ENCODE results near the gene KIR2DL4. TPM values are rescaled to one million over a fixed set of nuclear protein-coding genes. Genes with fewer than 3 reads are reported as not detected.
"Not testable (repeated sequence)": the region's sequence is repeated elsewhere in the genome, so short reads cannot be mapped to it uniquely, and the experiment has no call there.

The KIR2DL4 gene
- total and polyA plus RNA-seq, 11 donors: 0.10 to 0.64 TPM; not detected in 9

GRCh38 chr19:54850930-54851329 is 47.5 kb downstream of the KIR2DL4 start:
- H3K9me3 ChIP-seq: peaks cover 0 to 4% (median 0%) of the 10 kb centered on the region in 12 donors
- no peaks in the 10 kb centered on the region for H3K36me3 ChIP-seq
- H3K27me3 ChIP-seq: peaks cover 0 to 12% (median 0%) of the 10 kb centered on the region in 9 donors
- no peak overlapping the region for H3K27ac ChIP-seq
- no peaks in the 10 kb centered on the region for H3K4me1 ChIP-seq
- no peak for DNase-seq
- no peak overlapping the region for H3K4me3 ChIP-seq
- 42 to 72% (median 55%) methylated on average over 2 of the region's 2 CpGs for WGBS, 4 donors
- intact Hi-C loops (cut with DNase I): no loop called here
- TF ChIP-seq CTCF (IDR thresholded peaks at IDR 0.05): no peak
- TF ChIP-seq POLR2A (IDR thresholded peaks at IDR 0.05): no peak
- no peak for ATAC-seq

DNA sequence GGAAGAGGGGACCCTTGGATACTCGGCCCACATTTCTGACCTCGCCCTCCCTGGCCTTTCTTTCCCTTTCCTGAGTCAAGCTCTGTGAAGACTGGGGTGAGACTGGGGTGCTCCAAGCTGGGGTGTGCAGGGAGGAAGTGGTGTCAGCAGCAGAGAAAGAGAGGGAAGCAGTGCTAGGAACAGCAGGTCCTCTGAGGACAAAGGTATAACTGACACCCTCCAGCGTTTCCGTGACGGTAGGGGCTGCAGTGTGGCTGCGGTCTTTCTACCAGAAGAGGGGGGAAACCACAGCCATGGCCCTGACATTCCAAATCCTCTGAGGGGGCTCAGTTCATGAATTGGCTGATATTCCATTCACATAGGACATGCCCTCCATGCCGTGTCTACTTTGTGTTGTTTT is 47.9 kb downstream of the KIR2DL4 start:
- Histone ChIP-seq H3K27ac (no peak overlapping the region), H3K9me3 (peaks cover 0 to 2% (median 0%) of the 10 kb centered on the region in 12 donors), H3K27me3 (peaks cover 0 to 12% (median 0%) of the 10 kb centered on the region in 9 donors), H3K4me1 (no peaks in the 10 kb centered on the region), H3K36me3 (no peaks in the 10 kb centered on the region), H3K4me3 (no peak overlapping the region)
- intact Hi-C loops (cut with DNase I): no loop called here
- no peak for TF ChIP-seq CTCF (IDR thresholded peaks at IDR 0.05)
- no peak for TF ChIP-seq POLR2A (IDR thresholded peaks at IDR 0.05)
- ATAC-seq: no peak
- DNase-seq: no peak
- 76 to 85% (median 81%) methylated on average over 6 to 7 of the region's 7 CpGs for WGBS, 4 donors

GRCh38 chr19:54855241-54855640 is 51.8 kb downstream of the KIR2DL4 start:
- DNase-seq; H3K4me1 ChIP-seq; ATAC-seq; H3K27ac ChIP-seq; H3K4me3 ChIP-seq; H3K27me3 ChIP-seq; H3K9me3 ChIP-seq; H3K36me3 ChIP-seq; intact Hi-C loops (cut with DNase I): not testable (repeated sequence)
- 45 to 57% (median 49%) methylated on average over 1 of the region's 1 CpG for WGBS, 4 donors

DNA sequence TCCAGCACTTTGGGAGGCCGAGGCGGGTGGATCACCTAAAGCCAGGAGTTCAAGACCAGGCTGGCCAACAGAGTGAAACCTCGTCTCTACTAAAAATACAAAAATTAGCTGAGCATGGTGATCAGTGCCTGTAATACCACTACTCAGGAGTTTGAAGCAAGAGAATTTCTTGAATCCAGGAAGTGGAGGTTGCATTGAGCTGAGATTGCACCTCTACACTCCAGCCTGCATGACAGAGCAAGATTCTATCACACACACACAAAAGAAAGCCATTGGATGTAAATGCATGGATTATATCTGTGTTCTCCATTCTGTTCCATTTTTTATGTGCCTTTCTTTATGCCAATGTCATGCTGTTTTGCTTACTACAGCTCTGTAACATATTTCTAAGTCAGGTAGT is 55.1 kb downstream of the KIR2DL4 start:
- 47 to 76% (median 66%) methylated on average over 3 of the region's 3 CpGs for WGBS, 4 donors
- not testable (repeated sequence) for ATAC-seq

GRCh38 chr19:54859421-54859820 is 56.0 kb downstream of the KIR2DL4 start:
- not testable (repeated sequence) for ATAC-seq, DNase-seq

More for the DNA sequence above, 55.1 kb downstream of the KIR2DL4 start:
- H3K9me3 ChIP-seq; H3K27ac ChIP-seq; DNase-seq; intact Hi-C loops (cut with DNase I); H3K27me3 ChIP-seq; H3K4me3 ChIP-seq; H3K4me1 ChIP-seq; H3K36me3 ChIP-seq: not testable (repeated sequence)

GRCh38 chr19:54863459-54863858 is 60.0 kb downstream of the KIR2DL4 start:
- 87 to 100% (median 92%) methylated on average over 1 to 2 of the region's 3 CpGs for WGBS, 4 donors
- DNase-seq; ATAC-seq; H3K9me3 ChIP-seq; H3K36me3 ChIP-seq; H3K4me3 ChIP-seq; intact Hi-C loops (cut with DNase I); H3K4me1 ChIP-seq; H3K27ac ChIP-seq: not testable (repeated sequence)
- H3K27me3 ChIP-seq: peaks cover 0 to 15% (median 0%) of the 10 kb centered on the region in 9 donors

More at GRCh38 chr19:54859421-54859820, 56.0 kb downstream of the KIR2DL4 start:
- H3K36me3 ChIP-seq; H3K4me3 ChIP-seq; H3K4me1 ChIP-seq; intact Hi-C loops (cut with DNase I); H3K27ac ChIP-seq; H3K27me3 ChIP-seq; H3K9me3 ChIP-seq: not testable (repeated sequence)
- WGBS, 4 donors: 69 to 74% (median 71%) methylated on average over 7 of the region's 7 CpGs

Other genes with a start within 250 kb of the KIR2DL4 start
- gene LILRA2, start 229.8 kb upstream of the KIR2DL4 start, total RNA-seq: 1 to 10 TPM in 4 of 9 donors, under 1 TPM in 5; 0.31 to 8.9 (median 0.94) TPM
- under 1 TPM; 0.42 to 0.71 TPM for gene LILRA2, start 229.8 kb upstream of the KIR2DL4 start, polyA plus RNA-seq
- gene LILRA1, start 210.0 kb upstream of the KIR2DL4 start, total RNA-seq: 1 to 10 TPM in 2 of 9 donors, under 1 TPM in 7; 0.16 to 7.0 (median 0.52) TPM
- gene LILRA1, start 210.0 kb upstream of the KIR2DL4 start, polyA plus RNA-seq: under 1 TPM; 0.11 to 0.28 TPM
- gene LILRB1, start 173.1 kb upstream of the KIR2DL4 start, total RNA-seq: 10 to 100 TPM in 2 of 9 donors, 1 to 10 TPM in 4, under 1 TPM in 3; 0.16 to 35.6 (median 1.5) TPM
- gene LILRB1, start 173.1 kb upstream of the KIR2DL4 start, polyA plus RNA-seq: 1 to 10 TPM in 1 of 2 donors, under 1 TPM in 1; 0.65 to 1.0 TPM
- gene LILRB4, start 140.6 kb upstream of the KIR2DL4 start, total RNA-seq: 10 to 100 TPM in 2 of 9 donors, 1 to 10 TPM in 6, under 1 TPM in 1; 0.97 to 40.9 (median 2.6) TPM
- gene LILRB4, start 140.6 kb upstream of the KIR2DL4 start, polyA plus RNA-seq: 1 to 10 TPM in 1 of 2 donors, under 1 TPM in 1; 0.69 to 1.8 TPM
- not detected for gene KIR3DL3, start 79.2 kb upstream of the KIR2DL4 start, total RNA-seq
- gene KIR3DL3, start 79.2 kb upstream of the KIR2DL4 start, polyA plus RNA-seq: not detected
- under 1 TPM in 1 of 9 donors, not detected in 8; 0.37 TPM for gene KIR2DL3, start 65.1 kb upstream of the KIR2DL4 start, total RNA-seq
- not detected for gene KIR2DL3, start 65.1 kb upstream of the KIR2DL4 start, polyA plus RNA-seq
- gene KIR2DL1, start 33.8 kb upstream of the KIR2DL4 start, total RNA-seq: under 1 TPM in 1 of 9 donors, not detected in 8; 0.19 TPM
- gene KIR2DL1, start 33.8 kb upstream of the KIR2DL4 start, polyA plus RNA-seq: not detected
- gene KIR3DL1, start 12.9 kb downstream of the KIR2DL4 start, total RNA-seq: under 1 TPM in 3 of 9 donors, not detected in 6; 0.16 to 0.83 (median 0.19) TPM
- gene KIR3DL1, start 12.9 kb downstream of the KIR2DL4 start, polyA plus RNA-seq: not detected
- under 1 TPM in 1 of 9 donors, not detected in 8; 0.33 TPM for gene KIR2DS4, start 29.1 kb downstream of the KIR2DL4 start, total RNA-seq
- not detected for gene KIR2DS4, start 29.1 kb downstream of the KIR2DL4 start, polyA plus RNA-seq
- gene KIR3DL2, start 46.8 kb downstream of the KIR2DL4 start, total RNA-seq: 1 to 10 TPM in 1 of 9 donors, not detected in 8; 1.1 TPM
- gene KIR3DL2, start 46.8 kb downstream of the KIR2DL4 start, polyA plus RNA-seq: under 1 TPM in 1 of 2 donors, not detected in 1; 0.04 TPM
- 1 to 10 TPM in 2 of 9 donors, under 1 TPM in 5, not detected in 2; 0.26 to 3.9 (median 0.62) TPM for gene FCAR, start 70.6 kb downstream of the KIR2DL4 start, total RNA-seq
- under 1 TPM; 0.15 to 0.36 TPM for gene FCAR, start 70.6 kb downstream of the KIR2DL4 start, polyA plus RNA-seq
- 1 to 10 TPM in 1 of 9 donors, under 1 TPM in 1, not detected in 7; 0.33 to 1.2 TPM for gene NCR1, start 102.5 kb downstream of the KIR2DL4 start, total RNA-seq
- gene NCR1, start 102.5 kb downstream of the KIR2DL4 start, polyA plus RNA-seq: not detected
- not detected for gene NLRP7, start 143.9 kb downstream of the KIR2DL4 start, total RNA-seq
- not detected for gene NLRP7, start 143.9 kb downstream of the KIR2DL4 start, polyA plus RNA-seq
- gene NLRP2, start 162.8 kb downstream of the KIR2DL4 start, total RNA-seq: 1 to 10 TPM in 1 of 9 donors, under 1 TPM in 4, not detected in 4; 0.12 to 5.5 (median 0.79) TPM
- gene NLRP2, start 162.8 kb downstream of the KIR2DL4 start, polyA plus RNA-seq: under 1 TPM in 1 of 2 donors, not detected in 1; 0.07 TPM
- 1 to 10 TPM in 1 of 9 donors, under 1 TPM in 7, not detected in 1; 0.24 to 1.7 (median 0.51) TPM for gene GP6, start 234.7 kb downstream of the KIR2DL4 start, total RNA-seq
- gene GP6, start 234.7 kb downstream of the KIR2DL4 start, polyA plus RNA-seq: under 1 TPM; 0.65 to 0.88 TPM